Measurements from ENCODE around the gene IL20RA.

The IL20RA gene

DNA sequence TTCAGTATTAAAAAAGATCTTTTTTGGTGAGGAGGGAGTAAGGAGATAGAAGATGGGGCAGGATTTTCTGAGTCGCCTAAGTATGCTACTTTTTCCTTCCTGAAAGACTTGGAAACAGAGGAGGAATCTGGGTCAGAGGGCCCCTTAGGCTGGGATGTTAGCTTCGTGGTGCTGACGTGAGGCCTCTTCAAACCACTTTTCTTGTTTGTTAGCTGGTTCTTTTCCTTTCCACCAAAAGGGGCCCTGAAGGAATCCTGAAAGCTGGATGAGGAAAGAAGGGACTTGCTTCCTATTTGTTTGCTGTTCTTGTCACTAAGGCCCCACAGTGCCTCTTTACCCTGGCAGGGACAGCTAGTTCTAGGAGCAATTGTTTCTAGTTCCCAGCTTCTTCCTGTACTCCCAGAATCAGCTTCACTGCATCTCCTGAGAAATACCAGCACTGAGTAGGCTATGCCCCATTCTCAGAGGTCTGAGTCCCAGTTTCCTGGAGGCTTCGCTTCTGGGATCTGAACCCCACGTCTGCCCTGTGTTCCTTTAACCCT is 2.2 kb upstream of the IL20RA start:
- no peak for DNase-seq (ENCODE audit: low read depth in 2 of 2)

DNA sequence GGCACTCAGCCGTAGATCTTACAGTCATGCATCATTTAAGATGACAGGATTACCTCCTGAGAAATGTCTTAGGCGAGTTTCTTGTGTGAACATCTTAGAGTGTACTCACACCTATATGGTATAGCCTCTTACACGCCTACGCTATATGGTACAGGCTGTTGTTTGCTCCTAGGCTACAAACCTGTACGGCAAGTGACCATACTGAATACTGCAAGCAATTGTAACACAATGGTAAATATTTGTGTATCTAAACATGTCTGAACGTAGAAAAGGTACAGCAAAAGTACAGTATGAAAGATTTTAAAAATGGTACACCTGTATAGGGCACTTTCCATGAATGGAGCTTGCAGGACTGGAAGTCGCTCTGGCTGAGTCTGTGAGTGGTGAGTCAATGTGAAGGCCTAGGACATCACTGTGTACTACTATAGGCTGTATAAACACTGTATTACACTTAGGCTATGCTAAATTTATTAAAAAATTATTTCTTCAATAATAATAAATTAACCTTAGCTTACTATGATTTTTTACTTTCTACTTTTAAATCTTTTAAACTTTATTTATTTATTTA is 541 bp upstream of the IL20RA start:
- no peak for DNase-seq (ENCODE audit: low read depth in 2 of 2)

DNA sequence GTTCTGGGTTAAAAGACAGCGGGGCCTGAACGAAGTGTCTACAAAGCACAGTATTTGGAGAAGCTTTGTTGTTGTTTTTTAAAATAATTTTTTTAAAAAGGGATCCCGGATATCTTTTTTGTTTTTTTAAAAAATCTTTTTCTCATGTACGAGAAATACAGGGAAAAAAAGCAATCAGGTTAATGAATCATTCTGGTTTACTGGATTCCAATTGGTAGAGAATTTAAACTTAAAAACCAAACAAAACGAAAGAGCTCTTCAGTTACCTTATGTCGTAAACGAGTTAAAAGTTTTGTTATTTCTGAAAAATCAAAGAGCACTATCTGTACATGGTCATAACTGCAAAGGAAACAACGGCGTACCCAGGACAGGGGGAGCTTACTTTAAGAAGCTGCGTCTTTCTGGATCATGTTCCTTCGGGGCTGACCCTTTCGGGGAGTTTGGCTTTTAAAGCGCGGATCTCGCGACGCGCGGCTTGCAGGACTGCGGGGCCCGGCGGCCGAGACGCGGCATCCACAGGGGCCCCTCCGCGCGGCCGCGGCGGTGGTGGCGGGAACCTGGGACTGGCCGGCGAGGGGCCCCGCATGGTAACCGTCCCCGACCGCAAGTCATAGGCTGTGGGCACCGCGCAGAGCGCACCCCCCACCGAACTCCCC is 927 bp downstream of the IL20RA start:
- no peak for DNase-seq (ENCODE audit: low read depth in 2 of 2)

- DNase-seq (ENCODE audit: low read depth in 2 of 2): no peak
These were observed 4.4 kb downstream of the IL20RA start for GRCh38 chr6:137040393-137040792.

- DNase-seq (ENCODE audit: low read depth in 2 of 2): no peak
These were observed 5.8 kb downstream of the IL20RA start for GRCh38 chr6:137039010-137039409.

GRCh38 chr6:137036566-137037300 is 8.0 kb downstream of the IL20RA start:
- DNase-seq (ENCODE audit: low read depth in 2 of 2): no peak

DNA sequence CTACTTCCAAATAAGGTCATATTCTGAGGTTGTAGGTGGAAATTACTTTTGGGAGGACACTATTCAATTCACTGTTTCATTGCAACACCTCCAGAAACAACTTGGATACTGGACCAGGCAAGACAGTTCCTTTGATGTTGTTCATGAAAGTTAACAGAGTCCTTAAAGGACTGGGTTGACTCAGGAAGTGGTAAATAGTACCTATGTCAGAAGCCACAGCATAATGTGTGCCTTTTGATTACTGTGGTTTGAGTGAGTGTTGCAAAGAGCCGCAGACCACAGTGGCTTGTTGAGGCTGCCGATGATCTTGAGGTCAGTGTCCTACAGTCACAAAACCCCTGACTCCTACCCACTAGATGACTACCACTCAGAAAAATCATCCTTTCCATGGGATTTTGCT is 10.9 kb downstream of the IL20RA start:
- DNase-seq (ENCODE audit: low read depth in 2 of 2): peak; percentile 16 to 28

DNA sequence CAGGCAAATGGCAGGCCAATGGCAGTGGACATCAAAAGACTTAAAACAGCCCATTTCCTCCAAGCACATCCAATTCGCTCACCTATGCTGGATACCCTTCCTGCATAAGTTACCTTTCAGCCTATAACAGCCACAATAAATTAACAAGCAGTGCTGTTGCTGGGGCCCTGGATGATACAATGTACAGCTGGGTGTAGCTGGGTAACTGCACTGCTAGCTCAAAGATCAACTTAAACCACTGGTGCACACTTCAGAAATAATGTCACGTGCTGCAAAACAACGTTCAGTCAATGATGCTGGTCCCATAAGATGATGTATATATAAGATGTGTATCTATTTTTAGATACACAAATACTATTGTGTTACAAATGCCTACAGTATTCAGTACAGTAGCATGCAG is 13.6 kb downstream of the IL20RA start:
- no peak for DNase-seq (ENCODE audit: low read depth in 2 of 2)

DNA sequence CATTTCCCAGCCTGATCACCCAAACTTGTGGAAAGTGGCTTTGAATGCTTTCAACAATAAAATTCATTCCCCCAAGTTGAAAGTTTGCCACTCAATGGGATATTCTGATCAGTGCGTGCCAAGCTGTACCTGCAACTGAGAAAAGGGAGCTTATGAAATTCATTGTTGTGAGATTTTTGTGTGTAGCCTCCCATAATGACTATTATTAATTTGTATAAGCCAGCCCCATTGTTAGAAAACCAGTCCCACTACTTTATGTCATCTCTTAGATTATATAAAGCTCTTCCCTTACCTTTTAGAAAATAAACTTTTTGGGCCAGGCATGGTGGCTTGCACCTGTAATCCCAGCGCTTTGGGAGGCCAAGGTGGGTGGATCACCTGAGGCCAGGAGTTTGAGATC is 15.9 kb downstream of the IL20RA start:
- DNase-seq (ENCODE audit: low read depth in 2 of 2): no peak

DNA sequence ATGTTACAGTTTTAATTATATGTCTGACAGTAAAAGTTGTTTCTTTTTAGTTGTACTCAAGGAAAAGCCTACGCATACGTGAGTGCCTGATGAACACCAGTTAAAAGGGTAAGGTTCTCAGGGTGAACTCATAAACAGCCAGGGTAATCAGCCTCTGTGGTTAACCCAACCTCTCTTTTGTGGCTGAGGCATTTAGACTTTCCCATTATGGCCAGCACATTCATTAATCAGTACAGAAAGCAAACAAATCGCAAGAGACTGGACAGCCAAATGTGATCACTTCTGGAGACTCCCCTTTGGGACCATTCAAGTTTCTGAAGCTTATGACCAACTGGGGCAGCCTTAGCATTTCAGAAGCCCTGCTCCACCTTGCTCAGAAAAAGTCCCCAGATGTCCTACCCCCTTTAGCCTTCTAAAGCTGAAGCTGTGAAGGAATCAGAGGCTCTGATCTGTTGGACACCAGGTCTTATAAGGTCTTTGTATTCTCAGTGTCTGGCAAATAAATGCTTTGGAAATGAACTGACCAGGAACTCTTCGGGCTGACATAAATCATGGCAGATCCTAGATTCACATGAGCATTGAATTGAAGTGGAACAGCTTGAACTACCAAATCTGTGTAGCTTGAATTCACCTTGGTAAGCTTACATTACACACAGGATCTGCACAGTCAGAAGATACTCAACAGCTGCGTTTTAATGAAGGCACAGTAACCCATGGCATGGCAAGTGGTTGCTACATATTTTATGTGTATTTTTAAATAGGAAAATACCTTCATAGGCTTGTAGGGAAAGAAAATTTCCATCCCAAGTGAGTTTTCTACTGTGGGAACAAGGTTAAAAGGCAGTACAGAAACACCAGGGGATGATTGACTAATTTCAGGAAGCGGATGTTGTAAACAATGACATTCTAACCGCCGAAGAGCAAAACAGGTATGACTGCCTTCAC is 18.7 kb downstream of the IL20RA start:
- DNase-seq (ENCODE audit: low read depth in 2 of 2): no peak

GRCh38 chr6:137024237-137024990 is 20.4 kb downstream of the IL20RA start:
- DNase-seq (ENCODE audit: low read depth in 2 of 2): no peak

- no peak for DNase-seq (ENCODE audit: low read depth in 2 of 2)
These were observed 24.0 kb downstream of the IL20RA start for GRCh38 chr6:137020776-137021175.

DNA sequence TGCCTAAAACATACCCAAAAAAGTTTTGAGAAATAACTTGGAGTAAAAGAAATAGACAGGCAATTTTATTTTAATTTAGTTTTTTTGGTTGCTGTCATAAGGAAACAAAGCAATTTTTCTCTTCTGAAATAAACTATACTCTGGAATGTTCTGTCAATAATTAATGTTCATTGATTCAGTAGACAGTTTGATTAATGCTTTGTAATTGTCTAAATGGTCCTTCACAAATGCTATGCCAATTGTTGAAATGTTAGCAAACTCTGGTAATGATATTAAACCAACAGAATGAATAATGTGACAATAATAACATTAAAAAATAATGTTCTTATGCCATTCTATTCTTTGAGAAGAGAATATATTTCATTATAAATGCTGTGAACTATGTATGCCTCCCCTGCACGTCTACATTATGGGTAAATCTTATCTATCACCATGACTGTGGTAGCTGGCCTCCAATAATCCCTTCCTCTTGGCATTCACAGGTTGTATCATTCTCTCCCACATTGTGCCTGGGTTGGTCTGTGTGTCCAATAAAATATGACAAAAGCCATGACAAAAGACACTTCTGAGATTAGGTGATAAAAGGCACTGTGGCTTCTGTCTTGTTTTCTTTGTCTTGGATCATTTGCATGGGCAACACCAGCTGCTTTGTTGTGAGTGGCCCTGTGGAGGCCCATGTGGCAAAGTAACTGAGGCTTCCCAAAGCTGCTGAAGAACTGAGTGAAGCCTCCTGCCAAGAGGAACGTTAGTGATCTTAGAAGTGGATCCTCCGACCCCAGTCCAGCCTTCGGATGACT is 25.1 kb downstream of the IL20RA start:
- no peak for DNase-seq (ENCODE audit: low read depth in 2 of 2)

DNA sequence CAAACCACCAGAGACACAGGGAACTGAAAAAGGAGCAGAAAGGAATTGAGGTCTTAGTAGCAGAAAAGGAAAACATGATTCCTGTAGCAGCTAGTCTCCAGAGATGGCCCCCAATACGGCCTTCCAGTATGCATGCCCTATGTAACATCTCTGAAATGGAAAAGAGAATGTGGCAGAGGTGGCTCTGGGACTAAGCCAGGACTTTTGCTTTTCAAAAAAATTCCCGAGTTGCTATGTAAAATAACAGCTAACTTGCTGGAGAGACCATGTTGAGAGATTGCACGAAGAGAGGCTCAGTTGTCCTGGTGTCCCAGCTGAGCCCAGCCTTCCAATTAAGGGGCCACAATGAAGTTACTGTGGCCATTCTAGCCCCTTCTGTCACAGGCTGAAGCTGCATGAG is 27.7 kb downstream of the IL20RA start:
- DNase-seq (ENCODE audit: low read depth in 2 of 2): no peak

DNA sequence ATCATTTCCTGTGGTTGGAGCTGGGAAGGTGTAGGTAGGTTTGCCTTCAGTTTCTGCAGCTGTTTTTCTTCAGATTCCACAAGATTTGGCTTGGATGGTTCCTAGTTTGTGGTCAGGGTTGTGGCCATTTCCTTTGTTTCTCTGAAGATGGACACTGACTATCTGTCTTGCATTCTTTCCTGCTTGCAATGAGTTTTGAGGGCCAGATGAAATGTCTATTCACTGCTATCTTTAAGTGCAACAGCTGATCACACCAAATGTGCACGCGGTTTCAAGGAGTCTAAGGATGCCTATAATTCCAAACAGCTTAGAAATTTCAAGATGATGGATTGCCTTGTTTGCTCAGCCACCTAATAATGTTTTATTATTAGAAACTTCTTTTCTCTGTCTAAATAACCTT is 28.4 kb downstream of the IL20RA start:
- DNase-seq (ENCODE audit: low read depth in 2 of 2): no peak

- DNase-seq (ENCODE audit: low read depth in 2 of 2): no peak
These were observed 28.8 kb downstream of the IL20RA start for GRCh38 chr6:137015943-137016342.

- no peak for DNase-seq (ENCODE audit: low read depth in 2 of 2)
These were observed 30.8 kb downstream of the IL20RA start for GRCh38 chr6:137013738-137014602.

DNA sequence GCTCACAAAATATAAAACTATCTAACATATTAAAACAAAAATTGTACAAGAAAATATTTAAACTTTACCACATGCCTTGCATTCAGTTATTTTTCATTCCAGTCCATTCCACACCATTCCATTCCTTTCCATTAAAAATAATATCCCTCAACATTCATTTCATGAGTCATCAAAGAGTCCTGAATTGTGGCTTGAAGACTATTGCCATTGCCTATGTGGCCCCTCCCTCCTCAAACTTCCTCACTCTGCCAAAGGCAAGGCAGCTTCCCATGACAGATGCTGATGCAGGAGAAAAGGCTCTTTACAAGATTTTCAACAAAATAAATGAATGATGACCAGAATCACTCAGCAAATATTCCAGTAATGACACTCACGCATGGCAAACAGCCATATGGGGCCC is 31.7 kb downstream of the IL20RA start:
- no peak for DNase-seq (ENCODE audit: low read depth in 2 of 2)

- no peak for DNase-seq (ENCODE audit: low read depth in 2 of 2)
These were observed 33.4 kb downstream of the IL20RA start for GRCh38 chr6:137011406-137011805.
